Heart left ventricle (tissue), 13 donors: ENCODE results near the gene MTUS2.

Experiments used
- CTCF ChIP-seq, 12 donors: fragments of 200-600 bp; sonication (generic) in 4 of 12; IDR thresholded peaks; one replicate each; pipeline versions ENCODE4 v1.5.0 to v1.8.0; 2018 to 2022; ENCODE audit warnings: antibody characterized with exemption in 12 of 12, mild to moderate bottlenecking in 5 of 12
- POLR2A ChIP-seq, 2 donors: fragments of 450-650 bp; IDR thresholded peaks; one replicate each; pipeline ENCODE4 v1.6.1; 2017; ENCODE audit warnings: antibody characterized with exemption in 2 of 2, mild to moderate bottlenecking in 2 of 2, moderate library complexity in 2 of 2
- donor health status: ischemic (EF 13 %, LVEDD 7.1; RV severe dilation, severe dysfunction).
- donor health status: DM: no; HTN: yes; CAD: no.
- donor health status: DM: no; HTN: no; CAD: no.
- donor health status: ischemic (EF 25% LVEDD 6.9; RV normal size, moderate dysfunction).
- donor health status: ischemic (EF 25% LVEDD 5.7; RV mildly dilated, moderate dysfunction).
- donor health status: ischemic (EF 35%, LVEDD 5.7; RV mildly dilated, moderate dysfunction).
- donor health status: nonischemic (EF 11% LVEDD 7.7; RV severe dilation, severe dysfunction).
- donor health status: DM: yes; HTN: yes; CAD: no.
- donor health status: PGD.
- donor health status: ischemic (EF 29% LVEDD 5.4; RV normal size, mild dysfunction).
- donor health status: nonischemic (EF 23%, LVEDD 6.1; RV moderate dilation, normal function).

GRCh38 chr13:29323954-29324353 is 503.8 kb downstream of the MTUS2 start:
- TF ChIP-seq CTCF (IDR thresholded peaks at IDR 0.05) (no peak), POLR2A (IDR thresholded peaks at IDR 0.05) (no peak)
